ENCODE results near the gene FAM53A. TPM values are rescaled to one million over a fixed set of nuclear protein-coding genes. Genes with fewer than 3 reads are reported as not detected.

FAM53A gene
- total and polyA plus RNA-seq, 2 of the 13 experiments (the other 11 are each of a cell fraction or from before 2014, with no cell fraction given): 0.48 to 1.1 TPM

DNA sequence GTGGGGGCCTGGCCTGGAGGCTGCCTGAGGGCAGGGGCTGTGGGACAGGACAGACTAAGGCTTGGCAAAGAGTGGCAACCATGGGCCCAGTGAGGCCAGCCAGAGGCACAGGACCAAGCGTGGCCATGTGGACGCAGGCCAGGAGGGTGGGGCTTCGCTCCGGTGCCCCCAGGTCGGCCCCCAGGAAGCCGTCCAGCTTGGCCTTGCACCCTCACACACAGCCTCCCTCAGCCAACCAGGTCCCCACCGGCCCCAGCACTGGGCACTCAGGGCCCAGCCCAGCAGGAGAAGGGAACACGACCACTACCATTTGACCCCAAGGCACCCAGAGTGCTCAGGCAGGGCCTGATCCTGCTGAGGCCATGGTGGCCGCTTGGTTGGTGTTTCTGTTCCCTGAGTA, 57.2 kb downstream of the FAM53A start:
- H3K4me3 ChIP-seq (replicated peaks in 1 of 3; ENCODE audit: insufficient read depth in 1 of 3, low read depth in 2 of 3, low read length in 3 of 3): no peak overlapping the region
- no peak overlapping the region for H3K9ac ChIP-seq (ENCODE audit: insufficient read depth, low read depth, low read length)
- TF ChIP-seq ZFP1 (CRISPR knock-in tag; IDR thresholded peaks at IDR 0.05) (no peak), ZSCAN29 (CRISPR knock-in tag; conservative IDR thresholded peaks at IDR 0.05) (no peak), MIER3 (CRISPR knock-in tag; IDR thresholded peaks at IDR 0.05; ENCODE audit: borderline replicate concordance) (no peak), NR2F2 (IDR thresholded peaks at IDR 0.05; ENCODE audit: borderline replicate concordance, low read depth) (no peak), NFIC (IDR thresholded peaks at IDR 0.05; ENCODE audit: low read length) (no peak), WIZ (CRISPR knock-in tag; IDR thresholded peaks at IDR 0.05) (no peak), TMF1 (CRISPR knock-in tag; IDR thresholded peaks at IDR 0.05; ENCODE audit: low read depth) (no peak)
- no TSS peak for BruUV-seq (replicated peaks)
- intact Hi-C loops (cut with micrococcal nuclease; ENCODE audit: unreplicated experiment) (no loop called here), in situ Hi-C loops (cut with HindIII; ENCODE audit: extremely low pct_ligation_motif_present, low pct_unique_long_range_greater_than_20kb) (loop anchor here (5.0 kb wide), 1 partner anchor 275 kb away; no protein-coding TSS in a partner anchor)
- ATAC-seq: no peak
- no peak overlapping the region for H2AFZ ChIP-seq (ENCODE audit: low read length)
- POLR2A ChIA-PET: no interaction called here
- no peak for DNase-seq (ENCODE audit: low spot score)
- no peak overlapping the region for H3K27ac ChIP-seq (ENCODE audit: extremely low read length, insufficient read depth, low read length)
- H3K4me1 ChIP-seq (ENCODE audit: insufficient read depth, low read length): peaks cover 3% of the 10 kb centered on the region
- H3K36me3 ChIP-seq (replicated peaks in 1 of 2; ENCODE audit: control insufficient read depth in 1 of 2, insufficient read depth in 2 of 2, low read length in 2 of 2): no peaks in the 10 kb centered on the region
- no peak for FAIRE-seq
- peaks cover 0 to 24% of the 10 kb centered on the region in 2 experiments; a peak in 4 of 5 replicates for H3K27me3 ChIP-seq (ENCODE audit: control insufficient read depth in 1 of 2, insufficient read depth in 2 of 2, low read length in 2 of 2)
- no peaks in the 10 kb centered on the region for H3K9me3 ChIP-seq (ENCODE audit: low read length)
- CTCF ChIA-PET (ENCODE audit: low intra/inter-chr PET ratio, low total read pairs): no interaction called here
- H3K79me2 ChIP-seq (ENCODE audit: insufficient read depth, low read length): no peaks in the 10 kb centered on the region
- WGBS (ENCODE audit: low lambda C conversion rate): 10% methylated on average over 2 of the region's 9 CpGs
- no peak overlapping the region for H3K4me2 ChIP-seq (ENCODE audit: low read depth, low read length)
- no peaks in the 10 kb centered on the region for H4K20me1 ChIP-seq (ENCODE audit: insufficient read depth, low read length)

DNA sequence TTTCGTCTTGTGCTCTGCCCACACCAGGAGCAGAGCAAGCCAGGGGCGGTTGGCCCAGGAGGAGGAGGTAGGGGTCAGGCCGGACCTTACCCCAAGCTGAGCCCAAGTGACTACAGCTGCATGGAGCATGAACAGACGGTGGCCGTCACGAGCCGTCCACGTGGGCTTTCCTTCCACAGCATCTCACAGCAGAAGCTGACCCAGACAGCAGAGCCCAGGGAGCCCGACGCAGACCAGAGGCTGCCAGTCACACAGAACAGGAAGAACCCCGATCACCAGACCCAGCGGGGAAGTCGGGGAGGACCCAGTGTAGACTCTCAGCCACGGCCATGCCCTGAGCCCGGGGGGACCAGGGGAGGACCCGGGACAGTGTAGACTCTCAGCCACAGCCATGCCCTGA, 58.0 kb downstream of the FAM53A start:
- DNase-seq (ENCODE audit: low spot score) (no peak), ATAC-seq (no peak), FAIRE-seq (no peak)
- intact Hi-C loops (cut with micrococcal nuclease; ENCODE audit: unreplicated experiment): no loop called here
- BruUV-seq (replicated peaks): no TSS peak
- in situ Hi-C loops (cut with HindIII; ENCODE audit: extremely low pct_ligation_motif_present, low pct_unique_long_range_greater_than_20kb): loop anchor here (5.0 kb wide), 1 partner anchor 274 kb away; no protein-coding TSS in a partner anchor
- Histone ChIP-seq H3K9ac (ENCODE audit: insufficient read depth, low read depth, low read length) (no peak overlapping the region), H3K4me1 (ENCODE audit: insufficient read depth, low read length) (no peaks in the 10 kb centered on the region), H3K4me3 (replicated peaks in 1 of 3; ENCODE audit: insufficient read depth in 1 of 3, low read depth in 2 of 3, low read length in 3 of 3) (no peak overlapping the region), H3K9me3 (ENCODE audit: low read length) (no peaks in the 10 kb centered on the region), H3K27ac (ENCODE audit: extremely low read length, insufficient read depth, low read length) (no peak overlapping the region), H2AFZ (ENCODE audit: low read length) (no peak overlapping the region), H4K20me1 (ENCODE audit: insufficient read depth, low read length) (no peaks in the 10 kb centered on the region), H3K27me3 (ENCODE audit: control insufficient read depth in 1 of 2, insufficient read depth in 2 of 2, low read length in 2 of 2) (peaks cover 0 to 18% of the 10 kb centered on the region in 2 experiments; a peak in 4 of 5 replicates), H3K4me2 (ENCODE audit: low read depth, low read length) (no peak overlapping the region), H3K36me3 (replicated peaks in 1 of 2; ENCODE audit: control insufficient read depth in 1 of 2, insufficient read depth in 2 of 2, low read length in 2 of 2) (no peaks in the 10 kb centered on the region), H3K79me2 (ENCODE audit: insufficient read depth, low read length) (no peaks in the 10 kb centered on the region)
- ChIA-PET POLR2A (no interaction called here), CTCF (ENCODE audit: low intra/inter-chr PET ratio, low total read pairs) (no interaction called here)
- WGBS (ENCODE audit: low lambda C conversion rate): 66% methylated on average over 4 of the region's 16 CpGs
- TF ChIP-seq ZNF121 (CRISPR knock-in tag; IDR thresholded peaks at IDR 0.05) (no peak), ZNF484 (CRISPR knock-in tag; IDR thresholded peaks at IDR 0.05; ENCODE audit: borderline replicate concordance, low read depth) (no peak), NCOA5 (CRISPR knock-in tag; IDR thresholded peaks at IDR 0.05) (no peak), PHF20 (CRISPR knock-in tag; IDR thresholded peaks at IDR 0.05) (no peak), ZNF160 (CRISPR knock-in tag; IDR thresholded peaks at IDR 0.05) (no peak), ZNF34 (CRISPR knock-in tag; IDR thresholded peaks at IDR 0.05; ENCODE audit: borderline replicate concordance) (no peak)
- TF ChIP-seq, protein P1, sequence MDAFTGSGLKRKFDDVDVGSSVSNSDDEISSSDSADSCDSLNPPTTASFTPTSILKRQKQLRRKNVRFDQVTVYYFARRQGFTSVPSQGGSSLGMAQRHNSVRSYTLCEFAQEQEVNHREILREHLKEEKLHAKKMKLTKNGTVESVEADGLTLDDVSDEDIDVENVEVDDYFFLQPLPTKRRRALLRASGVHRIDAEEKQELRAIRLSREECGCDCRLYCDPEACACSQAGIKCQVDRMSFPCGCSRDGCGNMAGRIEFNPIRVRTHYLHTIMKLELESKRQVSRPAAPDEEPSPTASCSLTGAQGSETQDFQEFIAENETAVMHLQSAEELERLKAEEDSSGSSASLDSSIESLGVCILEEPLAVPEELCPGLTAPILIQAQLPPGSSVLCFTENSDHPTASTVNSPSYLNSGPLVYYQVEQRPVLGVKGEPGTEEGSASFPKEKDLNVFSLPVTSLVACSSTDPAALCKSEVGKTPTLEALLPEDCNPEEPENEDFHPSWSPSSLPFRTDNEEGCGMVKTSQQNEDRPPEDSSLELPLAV (CRISPR knock-in tag; conservative IDR thresholded peaks at IDR 0.05; ENCODE audit: low read depth): no peak
- TF ChIP-seq, protein P2, sequence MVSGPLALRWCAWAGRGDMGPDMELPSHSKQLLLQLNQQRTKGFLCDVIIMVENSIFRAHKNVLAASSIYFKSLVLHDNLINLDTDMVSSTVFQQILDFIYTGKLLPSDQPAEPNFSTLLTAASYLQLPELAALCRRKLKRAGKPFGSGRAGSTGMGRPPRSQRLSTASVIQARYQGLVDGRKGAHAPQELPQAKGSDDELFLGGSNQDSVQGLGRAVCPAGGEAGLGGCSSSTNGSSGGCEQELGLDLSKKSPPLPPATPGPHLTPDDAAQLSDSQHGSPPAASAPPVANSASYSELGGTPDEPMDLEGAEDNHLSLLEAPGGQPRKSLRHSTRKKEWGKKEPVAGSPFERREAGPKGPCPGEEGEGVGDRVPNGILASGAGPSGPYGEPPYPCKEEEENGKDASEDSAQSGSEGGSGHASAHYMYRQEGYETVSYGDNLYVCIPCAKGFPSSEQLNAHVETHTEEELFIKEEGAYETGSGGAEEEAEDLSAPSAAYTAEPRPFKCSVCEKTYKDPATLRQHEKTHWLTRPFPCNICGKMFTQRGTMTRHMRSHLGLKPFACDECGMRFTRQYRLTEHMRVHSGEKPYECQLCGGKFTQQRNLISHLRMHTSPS (CRISPR knock-in tag; IDR thresholded peaks at IDR 0.05; ENCODE audit: low read depth): no peak

Data from HepG2 (cell line).